IMR-90 (cell line): ENCODE data around the gene MAN1C1. TPM values are rescaled to one million over a fixed set of nuclear protein-coding genes. Genes with fewer than 3 reads are reported as not detected.

ENCODE experiments used
- ATAC-seq: fragments of 200-7000 bp; cut with Tn5 transposase; 2 replicates; pipeline ENCODE4 v1.9.1; 2020; ENCODE audit warnings: low read depth, mild to moderate bottlenecking, moderate library complexity
- BruUV-seq: library from RNA; stranded (reverse); fragments of 400-500 nt; replicated peaks from 2 replicates; lab custom pipeline; 2021; lab: Mats Ljungman, UMichigan
- CTCF ChIA-PET: fragments of 300-600 bp; formaldehyde crosslinking; extraction: SDS; loops from one replicate; lab custom pipeline; 2021; ENCODE audit warnings: antibody characterized with exemption; lab: Yijun Ruan, JAX
- POLR2A ChIA-PET: fragments of 300-600 bp; sonication (Branson Sonifier 250); formaldehyde crosslinking; loops from one replicate; lab custom pipeline; 2022; ENCODE audit warnings: antibody characterized with exemption; ENCODE audit not compliant: unreplicated experiment; lab: Charles Lee
- DNase-seq: peaks from one replicate; pipeline ENCODE4 v3.0.0; 2013
- H2AFZ ChIP-seq: replicated peaks from 2 replicates; pipeline ENCODE3; 2013; ENCODE audit warnings: low read length, mild to moderate bottlenecking; ENCODE audit not compliant: poor library complexity
- H2AK5ac ChIP-seq: 2 replicates; pipeline ENCODE4 v1.6.1; 2013; ENCODE audit warnings: low read depth, low read length, inconsistent platforms
- H2AK9ac ChIP-seq: replicated peaks from 2 replicates; pipeline ENCODE3; 2013; ENCODE audit warnings: mild to moderate bottlenecking, low read depth, low read length, moderate library complexity; ENCODE audit not compliant: poor library complexity
- H2BK120ac ChIP-seq: 2 replicates; pipeline ENCODE4 v1.6.1; 2013; ENCODE audit warnings: low read depth, low read length, inconsistent platforms
- H2BK15ac ChIP-seq: 3 replicates; pipeline ENCODE4 v1.6.1; 2013; ENCODE audit warnings: low read depth, low read length, inconsistent platforms
- H2BK20ac ChIP-seq: 2 replicates; pipeline ENCODE4 v1.6.1; 2013; ENCODE audit warnings: low read depth, mild to moderate bottlenecking, inconsistent platforms, low read length, moderate library complexity
- H2BK5ac ChIP-seq: 2 replicates; pipeline ENCODE4 v1.6.1; 2013; ENCODE audit warnings: mild to moderate bottlenecking, low read depth, low read length, inconsistent platforms; ENCODE audit not compliant: poor library complexity, severe bottlenecking
- H3K14ac ChIP-seq: replicated peaks from 2 replicates; pipeline ENCODE4 v1.6.1; 2013; ENCODE audit warnings: low read depth, low read length, inconsistent platforms
- H3K18ac ChIP-seq: 2 replicates; pipeline ENCODE4 v1.6.1; 2013; ENCODE audit warnings: low read depth, low read length, control low read depth
- H3K23ac ChIP-seq: 2 replicates; pipeline ENCODE4 v1.6.1; 2013; ENCODE audit warnings: low read depth, low read length, inconsistent platforms
- H3K27ac ChIP-seq: 2 replicates; pipeline ENCODE4 v1.5.1; 2013; ENCODE audit warnings: mild to moderate bottlenecking, control low read depth, low read length; ENCODE audit not compliant: insufficient read depth
- H3K27me3 ChIP-seq: 2 replicates; pipeline ENCODE4 v1.6.1; 2013; ENCODE audit warnings: low read length; ENCODE audit not compliant: control insufficient read depth, insufficient read depth
- H3K36me3 ChIP-seq: 2 replicates; pipeline ENCODE4 v1.6.1; 2013; ENCODE audit warnings: low read length, mixed read lengths; ENCODE audit not compliant: control insufficient read depth, insufficient read depth
- H3K4ac ChIP-seq: 2 replicates; pipeline ENCODE4 v1.6.1; 2013; ENCODE audit warnings: low read depth, low read length, inconsistent platforms
- H3K4me1 ChIP-seq: 2 replicates; pipeline ENCODE4 v1.6.1; 2013; ENCODE audit warnings: low read length, mixed read lengths; ENCODE audit not compliant: control insufficient read depth, insufficient read depth
- H3K4me2 ChIP-seq: 2 replicates; pipeline ENCODE4 v1.6.1; 2013; ENCODE audit warnings: low read depth, mild to moderate bottlenecking, control low read depth, low read length, moderate library complexity
- H3K4me3 ChIP-seq: 2 replicates; pipeline ENCODE4 v1.5.1; 2013; ENCODE audit warnings: low read depth, mild to moderate bottlenecking, control low read depth, low read length, moderate library complexity; ENCODE audit not compliant: insufficient read depth
- H3K56ac ChIP-seq: 2 replicates; pipeline ENCODE4 v1.6.1; 2013; ENCODE audit warnings: low read length, inconsistent platforms; ENCODE audit not compliant: insufficient read depth; ENCODE audit errors: extremely low read depth
- H3K79me1 ChIP-seq, 2 experiments: 2 replicates each; pipeline ENCODE4 v1.6.1; 2013; ENCODE audit warnings: low read length in 2 of 2, inconsistent platforms in 1 of 2, low read depth in 1 of 2
- H3K9ac ChIP-seq: 2 replicates; pipeline ENCODE4 v1.6.1; 2013; ENCODE audit warnings: low read depth, low read length, control low read depth
- H3K9me1 ChIP-seq: 2 replicates; pipeline ENCODE4 v1.6.1; 2013; ENCODE audit warnings: low read length, inconsistent platforms; ENCODE audit not compliant: insufficient read depth
- H3K9me3 ChIP-seq: 2 replicates; pipeline ENCODE4 v1.6.1; 2013; ENCODE audit warnings: low read length; ENCODE audit not compliant: control insufficient read depth, insufficient read depth
- H4K20me1 ChIP-seq: 2 replicates; pipeline ENCODE4 v1.6.1; 2013; ENCODE audit warnings: low read length, inconsistent platforms; ENCODE audit not compliant: insufficient read depth
- H4K5ac ChIP-seq: 2 replicates; pipeline ENCODE4 v1.6.1; 2013; ENCODE audit warnings: mild to moderate bottlenecking, low read depth, low read length, control low read depth
- H4K8ac ChIP-seq, 2 experiments: 2 replicates each; pipeline ENCODE4 v1.6.1; 2013; ENCODE audit warnings: low read depth in 2 of 2, low read length in 2 of 2, control low read depth in 1 of 2, inconsistent platforms in 1 of 2
- H4K91ac ChIP-seq: 2 replicates; pipeline ENCODE4 v1.6.1; 2013; ENCODE audit warnings: low read depth, low read length, inconsistent platforms; ENCODE audit not compliant: insufficient read depth
- BHLHE40 ChIP-seq: fragments of 150-350 bp; IDR thresholded peaks from 2 replicates; pipeline ENCODE4 v1.6.1; 2016; ENCODE audit warnings: mild to moderate bottlenecking, low read depth, low read length
- CEBPB ChIP-seq: IDR thresholded peaks from 2 replicates; pipeline ENCODE4 v1.6.1; 2012; ENCODE audit warnings: low read depth, low read length, improper control_type of control experiment
- FOS ChIP-seq: fragments of 150-350 bp; IDR thresholded peaks from 2 replicates; pipeline ENCODE4 v1.6.1; 2016; ENCODE audit warnings: low read depth, low read length
- MAFK ChIP-seq: IDR thresholded peaks from 2 replicates; pipeline ENCODE4 v1.6.1; 2012; ENCODE audit warnings: low read depth, low read length, improper control_type of control experiment
- MAZ ChIP-seq: IDR thresholded peaks from 2 replicates; pipeline ENCODE4 v1.6.1; 2012; ENCODE audit warnings: low read depth, mild to moderate bottlenecking, low read length, improper control_type of control experiment, moderate library complexity, borderline replicate concordance
- MXI1 ChIP-seq: IDR thresholded peaks from 2 replicates; pipeline ENCODE4 v1.6.1; 2012; ENCODE audit warnings: low read depth, mild to moderate bottlenecking, low read length, moderate library complexity, borderline replicate concordance
- NFE2L2 ChIP-seq: fragments of 150-350 bp; IDR thresholded peaks from 2 replicates; pipeline ENCODE4 v1.6.1; 2016; ENCODE audit warnings: low read depth, mild to moderate bottlenecking, low read length
- RCOR1 ChIP-seq: IDR thresholded peaks from 2 replicates; pipeline ENCODE4 v1.6.1; 2012; ENCODE audit warnings: mild to moderate bottlenecking, low read length, improper control_type of control experiment; ENCODE audit not compliant: insufficient replicate concordance
- RFX5 ChIP-seq: IDR thresholded peaks from 2 replicates; pipeline ENCODE4 v1.8.0; 2012; ENCODE audit warnings: low read depth, mild to moderate bottlenecking, low read length, moderate library complexity
- SMC3 ChIP-seq: fragments of 150-350 bp; IDR thresholded peaks from 2 replicates; pipeline ENCODE4 v1.6.1; 2016; ENCODE audit warnings: low read depth, mild to moderate bottlenecking, antibody characterized with exemption, low read length, moderate library complexity
- WGBS, 2 experiments: methylation state at CpG; one replicate each; pipeline versions ENCODE4 v1.1.5 to v1.1.7; 2013; ENCODE audit warnings: missing lambda C conversion rate in 2 of 2; ENCODE audit not compliant: insufficient read length in 1 of 2; ENCODE audit errors: extremely low coverage in 2 of 2; 5-methylcytosine and 5-hydroxymethylcytosine counted together
- dilution Hi-C: fragments of 300-500 bp; cut with HindIII; formaldehyde crosslinking; loops from one replicate; pipeline ENCODE4 v1.14.3; 2018; ENCODE audit warnings: low sequenced_read_pairs; ENCODE audit not compliant: unreplicated experiment
- in situ Hi-C: fragments of 300-500 bp; cut with MboI; formaldehyde crosslinking; loops from 3 replicates; pipeline ENCODE4 v1.14.3; 2019; ENCODE audit warnings: low sequenced_read_pairs, inconsistent platforms, mixed read lengths
- intact Hi-C: fragments of 100-400 bp; cut with micrococcal nuclease; formaldehyde crosslinking; loops from 2 replicates; pipeline ENCODE4 v1.10.0; 2022
- polyA plus RNA-seq, 3 experiments: library from polyadenylated mRNA; depleted of rRNA; stranded (reverse); fragments of >200 nt; gene quantifications; 2 replicates each; pipeline ENCODE4 v1.2.3, GENCODE V29; 2012; ENCODE audit warnings: low replicate concordance in 1 of 3
- total RNA-seq: library from RNA; depleted of rRNA; stranded (reverse); fragments of >200 nt; gene quantifications from 2 replicates; pipeline ENCODE4 v1.2.3, GENCODE V29; 2012
- TF ChIP-seq, protein P1 (sequence below): fragments of 150-350 bp; IDR thresholded peaks from 2 replicates; pipeline ENCODE4 v1.6.1; 2016; ENCODE audit warnings: low read depth, mild to moderate bottlenecking, low read length, moderate library complexity, borderline replicate concordance
- TF ChIP-seq, protein P2 (sequence below): conservative IDR thresholded peaks from 2 replicates; pipeline ENCODE4 v1.5.1; 2012; ENCODE audit warnings: mild to moderate bottlenecking, low read depth, low read length, improper control_type of control experiment
- TF ChIP-seq, protein P3 (sequence below): fragments of 150-350 bp; IDR thresholded peaks from 2 replicates; pipeline ENCODE4 v1.6.1; 2017; ENCODE audit warnings: mild to moderate bottlenecking, antibody characterized with exemption, low read length, low read depth

MAN1C1 gene
- total and polyA plus RNA-seq, 2 of the 4 experiments (the other 2 are of a cell fraction): 3.2 to 11.3 TPM

DNA sequence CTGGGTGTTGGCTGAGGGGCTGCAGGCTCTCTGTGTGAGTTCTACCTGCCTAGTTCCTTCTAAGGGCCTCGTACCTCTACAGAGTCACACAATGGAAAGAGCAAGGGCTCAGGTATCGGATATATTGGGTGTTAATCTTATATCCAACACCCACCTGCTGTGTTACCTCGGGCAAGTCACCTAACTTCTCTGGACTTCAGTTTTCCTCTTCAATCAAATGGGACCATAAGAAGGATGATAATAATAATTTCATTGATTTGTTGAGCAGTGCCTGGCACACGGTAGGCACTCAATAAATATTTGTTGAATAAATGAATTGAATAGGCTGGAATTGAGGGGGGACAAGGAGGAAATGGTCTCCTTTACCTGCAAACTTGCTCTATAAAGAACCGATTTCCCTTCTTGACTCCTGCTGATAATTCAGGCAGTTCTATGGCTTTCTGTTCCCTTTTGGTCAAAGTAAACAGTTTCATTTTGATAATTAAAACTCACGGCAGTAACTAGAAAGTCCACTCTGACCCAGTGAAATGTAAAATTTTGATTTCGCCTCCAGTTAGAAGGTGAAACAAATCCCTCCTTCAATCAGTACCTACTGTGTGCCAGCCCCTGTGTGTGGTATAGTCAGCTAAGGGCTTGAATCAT, 16.5 kb upstream of the MAN1C1 start:
- dilution Hi-C loops: no loop called here
- Histone ChIP-seq H2AK5ac (no peak overlapping the region), H3K36me3 (no peaks in the 10 kb centered on the region), H3K4me1 (no peaks in the 10 kb centered on the region), H4K91ac (no peak overlapping the region), H3K18ac (no peak overlapping the region), H2BK20ac (no peak overlapping the region), H4K8ac (no peak overlapping the region), H3K27ac (no peak overlapping the region), H3K9me1 (no peaks in the 10 kb centered on the region), H2AFZ (no peak overlapping the region), H3K9ac (no peak overlapping the region), H3K56ac (no peak overlapping the region), H3K4ac (no peak overlapping the region), H2AK9ac (no peak overlapping the region), H4K20me1 (no peaks in the 10 kb centered on the region), H3K79me1 (no peaks in the 10 kb centered on the region), H2BK15ac (no peak overlapping the region), H3K4me3 (no peak overlapping the region), H2BK5ac (no peak overlapping the region), H3K27me3 (peaks cover 14% of the 10 kb centered on the region), H3K14ac (no peak overlapping the region), H4K5ac (no peak overlapping the region), H2BK120ac (no peak overlapping the region), H3K4me2 (no peak overlapping the region), H3K23ac (no peak overlapping the region), H3K9me3 (peaks cover 10% of the 10 kb centered on the region)
- CTCF ChIA-PET: no interaction called here
- ATAC-seq (no peak), DNase-seq (no peak)
- POLR2A ChIA-PET: no interaction called here
- in situ Hi-C loops: no loop called here
- WGBS, 2 experiments: no CpG with 5 or more reads among the region's 7 CpGs
- no peak for TF ChIP-seq CEBPB
- no peak for TF ChIP-seq RCOR1
- no peak for TF ChIP-seq MAZ
- no peak for TF ChIP-seq FOS
- no peak for TF ChIP-seq MXI1
- TF ChIP-seq, protein P1, sequence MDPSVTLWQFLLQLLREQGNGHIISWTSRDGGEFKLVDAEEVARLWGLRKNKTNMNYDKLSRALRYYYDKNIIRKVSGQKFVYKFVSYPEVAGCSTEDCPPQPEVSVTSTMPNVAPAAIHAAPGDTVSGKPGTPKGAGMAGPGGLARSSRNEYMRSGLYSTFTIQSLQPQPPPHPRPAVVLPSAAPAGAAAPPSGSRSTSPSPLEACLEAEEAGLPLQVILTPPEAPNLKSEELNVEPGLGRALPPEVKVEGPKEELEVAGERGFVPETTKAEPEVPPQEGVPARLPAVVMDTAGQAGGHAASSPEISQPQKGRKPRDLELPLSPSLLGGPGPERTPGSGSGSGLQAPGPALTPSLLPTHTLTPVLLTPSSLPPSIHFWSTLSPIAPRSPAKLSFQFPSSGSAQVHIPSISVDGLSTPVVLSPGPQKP: no peak
- TF ChIP-seq BHLHE40: no peak
- TF ChIP-seq, protein P2, sequence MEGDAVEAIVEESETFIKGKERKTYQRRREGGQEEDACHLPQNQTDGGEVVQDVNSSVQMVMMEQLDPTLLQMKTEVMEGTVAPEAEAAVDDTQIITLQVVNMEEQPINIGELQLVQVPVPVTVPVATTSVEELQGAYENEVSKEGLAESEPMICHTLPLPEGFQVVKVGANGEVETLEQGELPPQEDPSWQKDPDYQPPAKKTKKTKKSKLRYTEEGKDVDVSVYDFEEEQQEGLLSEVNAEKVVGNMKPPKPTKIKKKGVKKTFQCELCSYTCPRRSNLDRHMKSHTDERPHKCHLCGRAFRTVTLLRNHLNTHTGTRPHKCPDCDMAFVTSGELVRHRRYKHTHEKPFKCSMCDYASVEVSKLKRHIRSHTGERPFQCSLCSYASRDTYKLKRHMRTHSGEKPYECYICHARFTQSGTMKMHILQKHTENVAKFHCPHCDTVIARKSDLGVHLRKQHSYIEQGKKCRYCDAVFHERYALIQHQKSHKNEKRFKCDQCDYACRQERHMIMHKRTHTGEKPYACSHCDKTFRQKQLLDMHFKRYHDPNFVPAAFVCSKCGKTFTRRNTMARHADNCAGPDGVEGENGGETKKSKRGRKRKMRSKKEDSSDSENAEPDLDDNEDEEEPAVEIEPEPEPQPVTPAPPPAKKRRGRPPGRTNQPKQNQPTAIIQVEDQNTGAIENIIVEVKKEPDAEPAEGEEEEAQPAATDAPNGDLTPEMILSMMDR: no peak
- TF ChIP-seq SMC3: no peak
- TF ChIP-seq NFE2L2: no peak
- TF ChIP-seq MAFK: no peak
- no peak for TF ChIP-seq RFX5
- TF ChIP-seq, protein P3, sequence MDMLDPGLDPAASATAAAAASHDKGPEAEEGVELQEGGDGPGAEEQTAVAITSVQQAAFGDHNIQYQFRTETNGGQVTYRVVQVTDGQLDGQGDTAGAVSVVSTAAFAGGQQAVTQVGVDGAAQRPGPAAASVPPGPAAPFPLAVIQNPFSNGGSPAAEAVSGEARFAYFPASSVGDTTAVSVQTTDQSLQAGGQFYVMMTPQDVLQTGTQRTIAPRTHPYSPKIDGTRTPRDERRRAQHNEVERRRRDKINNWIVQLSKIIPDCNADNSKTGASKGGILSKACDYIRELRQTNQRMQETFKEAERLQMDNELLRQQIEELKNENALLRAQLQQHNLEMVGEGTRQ: no peak
- intact Hi-C loops: no loop called here
- BruUV-seq: no TSS peak
